ENCODE measurements around the gene SVOPL. TPM values are rescaled to one million over a fixed set of nuclear protein-coding genes. Genes with fewer than 3 reads are reported as not detected.
A peak's percentile ranks its signal among the peaks of the same experiment; 100 is the strongest.

SVOPL gene
- total RNA-seq, 1 donor from 2014 or later, result 0.81 TPM

- ATAC-seq (peak; percentile 55), DNase-seq (no peak)
- Histone ChIP-seq H3K4me1 (no peaks in the 10 kb centered on the region), H3K4me3 (no peak overlapping the region), H3K27ac (no peak overlapping the region), H3K36me3 (no peaks in the 10 kb centered on the region), H3K27me3 (no peaks in the 10 kb centered on the region), H3K9me3 (no peaks in the 10 kb centered on the region)
- no peak for TF ChIP-seq CTCF (IDR thresholded peaks at IDR 0.05)
- intact Hi-C loops (cut with DNase I), result no loop called here
Observed at GRCh38 chr7:138616085-138616484, 85.1 kb downstream of the SVOPL start.

- DNase-seq (no peak), ATAC-seq (no peak)
- no peaks in the 10 kb centered on the region for H3K27me3 ChIP-seq
- intact Hi-C loops (cut with DNase I), result no loop called here
- no peak for TF ChIP-seq CTCF (IDR thresholded peaks at IDR 0.05)
- no peak overlapping the region for H3K4me3 ChIP-seq
- H3K27ac ChIP-seq, result no peak overlapping the region
- H3K4me1 ChIP-seq, result no peaks in the 10 kb centered on the region
- no peaks in the 10 kb centered on the region for H3K9me3 ChIP-seq
- no peaks in the 10 kb centered on the region for H3K36me3 ChIP-seq
Observed at GRCh38 chr7:138613630-138614029, 87.5 kb downstream of the SVOPL start.

GRCh38 chr7:138610671-138611170 lies 90.4 kb downstream of the SVOPL start:
- H3K27ac ChIP-seq, result no peak overlapping the region
- H3K36me3 ChIP-seq, result no peaks in the 10 kb centered on the region
- H3K9me3 ChIP-seq, result no peaks in the 10 kb centered on the region
- no peak for TF ChIP-seq CTCF (IDR thresholded peaks at IDR 0.05)
- intact Hi-C loops (cut with DNase I), result no loop called here
- no peaks in the 10 kb centered on the region for H3K27me3 ChIP-seq
- ATAC-seq (peak; percentile 91), DNase-seq (no peak)
- H3K4me3 ChIP-seq, result no peak overlapping the region
- no peaks in the 10 kb centered on the region for H3K4me1 ChIP-seq

GRCh38 chr7:138608275-138608674 lies 92.9 kb downstream of the SVOPL start:
- Histone ChIP-seq H3K4me1 (no peaks in the 10 kb centered on the region), H3K9me3 (no peaks in the 10 kb centered on the region), H3K27ac (no peak overlapping the region), H3K27me3 (no peaks in the 10 kb centered on the region), H3K4me3 (no peak overlapping the region), H3K36me3 (no peaks in the 10 kb centered on the region)
- no peak for DNase-seq
- ATAC-seq, result peak; percentile 21
- intact Hi-C loops (cut with DNase I), result no loop called here
- TF ChIP-seq CTCF (IDR thresholded peaks at IDR 0.05), result no peak

- H3K4me3 ChIP-seq, result no peak overlapping the region
- H3K36me3 ChIP-seq, result no peaks in the 10 kb centered on the region
- ATAC-seq, result no peak
- no peak overlapping the region for H3K27ac ChIP-seq
- H3K9me3 ChIP-seq, result no peaks in the 10 kb centered on the region
- DNase-seq, result no peak
- no peaks in the 10 kb centered on the region for H3K4me1 ChIP-seq
- intact Hi-C loops (cut with DNase I), result no loop called here
- H3K27me3 ChIP-seq, result no peaks in the 10 kb centered on the region
- TF ChIP-seq CTCF (IDR thresholded peaks at IDR 0.05), result no peak
Observed at GRCh38 chr7:138607216-138608126, 93.7 kb downstream of the SVOPL start.

Measured in upper lobe of right lung (tissue), 1 donor.